ENCODE results near the gene EIPR1. TPM values are rescaled to one million over a fixed set of nuclear protein-coding genes. Genes with fewer than 3 reads are reported as not detected.
A peak's percentile ranks its signal among the peaks of the same experiment; 100 is the strongest.

Gene EIPR1
- total RNA-seq, 1 experiment from 2014 or later: 22.8 TPM

DNA sequence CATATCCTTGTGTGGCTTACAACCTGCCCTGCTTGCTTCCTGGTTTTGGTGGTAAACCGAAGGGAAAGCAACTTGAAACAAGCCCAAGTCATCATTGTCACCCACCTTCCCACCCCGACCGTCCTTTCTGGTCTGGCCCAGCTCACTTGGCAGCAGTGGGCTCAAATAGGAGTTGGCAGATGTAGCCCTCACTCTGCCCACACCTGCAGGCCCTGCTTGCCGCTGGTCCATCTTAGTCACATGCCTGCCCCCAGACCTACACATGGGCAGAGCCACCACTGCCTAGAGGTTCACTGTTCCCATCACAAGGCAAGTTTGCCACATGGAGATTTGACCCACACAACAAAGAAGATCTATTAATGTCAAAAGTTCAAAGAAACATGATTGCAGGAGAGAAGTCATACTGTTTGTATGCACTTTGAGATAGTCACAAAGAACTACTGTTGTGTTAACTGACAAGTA is 9.3 kb downstream of the EIPR1 start:
- POLR2A ChIA-PET: no interaction called here
- ATAC-seq: no peak

DNA sequence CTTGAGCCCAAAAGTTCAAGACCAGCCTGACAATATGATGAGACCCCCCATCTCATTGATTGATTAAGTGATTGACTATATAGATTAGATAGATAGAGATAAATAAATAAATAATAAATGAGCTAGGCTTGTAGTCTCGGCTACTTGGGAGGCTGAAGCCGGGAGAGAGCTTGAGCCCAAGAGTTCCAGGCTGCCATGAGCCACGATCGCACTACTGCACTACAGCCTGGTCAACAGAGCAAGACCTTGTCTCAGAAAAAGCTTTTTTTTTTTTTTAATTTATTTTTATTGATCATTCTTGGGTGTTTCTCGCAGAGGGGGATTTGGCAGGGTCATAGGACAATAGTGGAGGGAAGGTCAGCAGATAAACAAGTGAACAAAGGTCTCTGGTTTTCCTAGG is 12.4 kb downstream of the EIPR1 start:
- CTCF ChIA-PET: no interaction called here
- DNase-seq (ENCODE audit: low spot score): no peak
- H3K27ac Mint-ChIP-seq: no peak overlapping the region
- no peak overlapping the region for H3K4me3 Mint-ChIP-seq
- H3K36me3 Mint-ChIP-seq: peaks cover 22% of the 10 kb centered on the region
- peaks cover 12% of the 10 kb centered on the region for H3K9me3 Mint-ChIP-seq
- no peaks in the 10 kb centered on the region for H3K27me3 Mint-ChIP-seq (ENCODE audit: low read depth)
- POLR2A ChIA-PET: no interaction called here
- ATAC-seq: peak; percentile 50
- H3K4me1 Mint-ChIP-seq: peaks cover 33% of the 10 kb centered on the region
- TF ChIP-seq TCF7 (CRISPR knock-in tag; IDR thresholded peaks at IDR 0.05; ENCODE audit: low read depth) (no peak), ZNF263 (CRISPR knock-in tag; IDR thresholded peaks at IDR 0.05; ENCODE audit: low read depth) (no peak), HMGA2 (CRISPR knock-in tag; IDR thresholded peaks at IDR 0.05) (no peak), GTF2I (CRISPR knock-in tag; conservative IDR thresholded peaks at IDR 0.05) (no peak), NR3C1 (CRISPR knock-in tag; conservative IDR thresholded peaks at IDR 0.05; ENCODE audit: low read depth) (no peak), FOXP1 (CRISPR knock-in tag; IDR thresholded peaks at IDR 0.05; ENCODE audit: borderline replicate concordance) (no peak), ZNF232 (CRISPR knock-in tag; IDR thresholded peaks at IDR 0.05) (no peak)
- TF ChIP-seq, protein P1, sequence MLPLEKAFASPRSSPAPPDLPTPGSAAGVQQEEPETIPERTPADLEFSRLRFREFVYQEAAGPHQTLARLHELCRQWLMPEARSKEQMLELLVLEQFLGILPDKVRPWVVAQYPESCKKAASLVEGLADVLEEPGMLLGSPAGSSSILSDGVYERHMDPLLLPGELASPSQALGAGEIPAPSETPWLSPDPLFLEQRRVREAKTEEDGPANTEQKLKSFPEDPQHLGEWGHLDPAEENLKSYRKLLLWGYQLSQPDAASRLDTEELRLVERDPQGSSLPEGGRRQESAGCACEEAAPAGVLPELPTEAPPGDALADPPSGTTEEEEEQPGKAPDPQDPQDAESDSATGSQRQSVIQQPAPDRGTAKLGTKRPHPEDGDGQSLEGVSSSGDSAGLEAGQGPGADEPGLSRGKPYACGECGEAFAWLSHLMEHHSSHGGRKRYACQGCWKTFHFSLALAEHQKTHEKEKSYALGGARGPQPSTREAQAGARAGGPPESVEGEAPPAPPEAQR (CRISPR knock-in tag; IDR thresholded peaks at IDR 0.05): no peak
- TF ChIP-seq, protein P2, sequence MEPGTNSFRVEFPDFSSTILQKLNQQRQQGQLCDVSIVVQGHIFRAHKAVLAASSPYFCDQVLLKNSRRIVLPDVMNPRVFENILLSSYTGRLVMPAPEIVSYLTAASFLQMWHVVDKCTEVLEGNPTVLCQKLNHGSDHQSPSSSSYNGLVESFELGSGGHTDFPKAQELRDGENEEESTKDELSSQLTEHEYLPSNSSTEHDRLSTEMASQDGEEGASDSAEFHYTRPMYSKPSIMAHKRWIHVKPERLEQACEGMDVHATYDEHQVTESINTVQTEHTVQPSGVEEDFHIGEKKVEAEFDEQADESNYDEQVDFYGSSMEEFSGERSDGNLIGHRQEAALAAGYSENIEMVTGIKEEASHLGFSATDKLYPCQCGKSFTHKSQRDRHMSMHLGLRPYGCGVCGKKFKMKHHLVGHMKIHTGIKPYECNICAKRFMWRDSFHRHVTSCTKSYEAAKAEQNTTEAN (CRISPR knock-in tag; IDR thresholded peaks at IDR 0.05): no peak
- TF ChIP-seq, protein P3, sequence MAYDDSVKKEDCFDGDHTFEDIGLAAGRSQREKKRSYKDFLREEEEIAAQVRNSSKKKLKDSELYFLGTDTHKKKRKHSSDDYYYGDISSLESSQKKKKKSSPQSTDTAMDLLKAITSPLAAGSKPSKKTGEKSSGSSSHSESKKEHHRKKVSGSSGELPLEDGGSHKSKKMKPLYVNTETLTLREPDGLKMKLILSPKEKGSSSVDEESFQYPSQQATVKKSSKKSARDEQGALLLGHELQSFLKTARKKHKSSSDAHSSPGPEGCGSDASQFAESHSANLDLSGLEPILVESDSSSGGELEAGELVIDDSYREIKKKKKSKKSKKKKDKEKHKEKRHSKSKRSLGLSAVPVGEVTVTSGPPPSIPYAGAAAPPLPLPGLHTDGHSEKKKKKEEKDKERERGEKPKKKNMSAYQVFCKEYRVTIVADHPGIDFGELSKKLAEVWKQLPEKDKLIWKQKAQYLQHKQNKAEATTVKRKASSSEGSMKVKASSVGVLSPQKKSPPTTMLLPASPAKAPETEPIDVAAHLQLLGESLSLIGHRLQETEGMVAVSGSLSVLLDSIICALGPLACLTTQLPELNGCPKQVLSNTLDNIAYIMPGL (CRISPR knock-in tag; IDR thresholded peaks at IDR 0.05): no peak
- TF ChIP-seq, protein P4, sequence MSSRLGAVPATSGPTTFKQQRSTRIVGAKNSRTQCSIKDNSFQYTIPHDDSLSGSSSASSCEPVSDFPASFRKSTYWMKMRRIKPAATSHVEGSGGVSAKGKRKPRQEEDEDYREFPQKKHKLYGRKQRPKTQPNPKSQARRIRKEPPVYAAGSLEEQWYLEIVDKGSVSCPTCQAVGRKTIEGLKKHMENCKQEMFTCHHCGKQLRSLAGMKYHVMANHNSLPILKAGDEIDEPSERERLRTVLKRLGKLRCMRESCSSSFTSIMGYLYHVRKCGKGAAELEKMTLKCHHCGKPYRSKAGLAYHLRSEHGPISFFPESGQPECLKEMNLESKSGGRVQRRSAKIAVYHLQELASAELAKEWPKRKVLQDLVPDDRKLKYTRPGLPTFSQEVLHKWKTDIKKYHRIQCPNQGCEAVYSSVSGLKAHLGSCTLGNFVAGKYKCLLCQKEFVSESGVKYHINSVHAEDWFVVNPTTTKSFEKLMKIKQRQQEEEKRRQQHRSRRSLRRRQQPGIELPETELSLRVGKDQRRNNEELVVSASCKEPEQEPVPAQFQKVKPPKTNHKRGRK (CRISPR knock-in tag; IDR thresholded peaks at IDR 0.05; ENCODE audit: borderline replicate concordance): no peak

More for the DNA sequence above, 9.3 kb downstream of the EIPR1 start:
- DNase-seq (ENCODE audit: low spot score): no peak
- Mint-ChIP-seq H3K36me3 (peaks cover 22% of the 10 kb centered on the region), H3K4me1 (peaks cover 15% of the 10 kb centered on the region), H3K9me3 (peaks cover 20% of the 10 kb centered on the region), H3K27me3 (ENCODE audit: low read depth) (no peaks in the 10 kb centered on the region), H3K4me3 (no peak overlapping the region), H3K27ac (peak overlapping the region; percentile 91)
- CTCF ChIA-PET: no interaction called here
- TF ChIP-seq ZBTB21 (CRISPR knock-in tag; IDR thresholded peaks at IDR 0.05; ENCODE audit: borderline replicate concordance): no peak
- no peak for TF ChIP-seq FOXP1 (CRISPR knock-in tag; IDR thresholded peaks at IDR 0.05; ENCODE audit: borderline replicate concordance)
- no peak for TF ChIP-seq OVOL2 (CRISPR knock-in tag; IDR thresholded peaks at IDR 0.05; ENCODE audit: borderline replicate concordance)
- TF ChIP-seq ZNF396 (CRISPR knock-in tag; IDR thresholded peaks at IDR 0.05; ENCODE audit: borderline replicate concordance): no peak
- TF ChIP-seq, protein P5, sequence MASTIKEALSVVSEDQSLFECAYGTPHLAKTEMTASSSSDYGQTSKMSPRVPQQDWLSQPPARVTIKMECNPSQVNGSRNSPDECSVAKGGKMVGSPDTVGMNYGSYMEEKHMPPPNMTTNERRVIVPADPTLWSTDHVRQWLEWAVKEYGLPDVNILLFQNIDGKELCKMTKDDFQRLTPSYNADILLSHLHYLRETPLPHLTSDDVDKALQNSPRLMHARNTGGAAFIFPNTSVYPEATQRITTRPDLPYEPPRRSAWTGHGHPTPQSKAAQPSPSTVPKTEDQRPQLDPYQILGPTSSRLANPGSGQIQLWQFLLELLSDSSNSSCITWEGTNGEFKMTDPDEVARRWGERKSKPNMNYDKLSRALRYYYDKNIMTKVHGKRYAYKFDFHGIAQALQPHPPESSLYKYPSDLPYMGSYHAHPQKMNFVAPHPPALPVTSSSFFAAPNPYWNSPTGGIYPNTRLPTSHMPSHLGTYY (CRISPR knock-in tag; IDR thresholded peaks at IDR 0.05): no peak
- TF ChIP-seq ZNF423 (CRISPR knock-in tag; IDR thresholded peaks at IDR 0.05): no peak
- no peak for TF ChIP-seq SMAD3 (CRISPR knock-in tag; IDR thresholded peaks at IDR 0.05; ENCODE audit: borderline replicate concordance)
- TF ChIP-seq SP1 (CRISPR knock-in tag; conservative IDR thresholded peaks at IDR 0.05): no peak
- TF ChIP-seq MXD4 (CRISPR knock-in tag; IDR thresholded peaks at IDR 0.05; ENCODE audit: borderline replicate concordance): no peak
- TF ChIP-seq, protein P6, sequence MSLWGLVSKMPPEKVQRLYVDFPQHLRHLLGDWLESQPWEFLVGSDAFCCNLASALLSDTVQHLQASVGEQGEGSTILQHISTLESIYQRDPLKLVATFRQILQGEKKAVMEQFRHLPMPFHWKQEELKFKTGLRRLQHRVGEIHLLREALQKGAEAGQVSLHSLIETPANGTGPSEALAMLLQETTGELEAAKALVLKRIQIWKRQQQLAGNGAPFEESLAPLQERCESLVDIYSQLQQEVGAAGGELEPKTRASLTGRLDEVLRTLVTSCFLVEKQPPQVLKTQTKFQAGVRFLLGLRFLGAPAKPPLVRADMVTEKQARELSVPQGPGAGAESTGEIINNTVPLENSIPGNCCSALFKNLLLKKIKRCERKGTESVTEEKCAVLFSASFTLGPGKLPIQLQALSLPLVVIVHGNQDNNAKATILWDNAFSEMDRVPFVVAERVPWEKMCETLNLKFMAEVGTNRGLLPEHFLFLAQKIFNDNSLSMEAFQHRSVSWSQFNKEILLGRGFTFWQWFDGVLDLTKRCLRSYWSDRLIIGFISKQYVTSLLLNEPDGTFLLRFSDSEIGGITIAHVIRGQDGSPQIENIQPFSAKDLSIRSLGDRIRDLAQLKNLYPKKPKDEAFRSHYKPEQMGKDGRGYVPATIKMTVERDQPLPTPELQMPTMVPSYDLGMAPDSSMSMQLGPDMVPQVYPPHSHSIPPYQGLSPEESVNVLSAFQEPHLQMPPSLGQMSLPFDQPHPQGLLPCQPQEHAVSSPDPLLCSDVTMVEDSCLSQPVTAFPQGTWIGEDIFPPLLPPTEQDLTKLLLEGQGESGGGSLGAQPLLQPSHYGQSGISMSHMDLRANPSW (CRISPR knock-in tag; conservative IDR thresholded peaks at IDR 0.05; ENCODE audit: low read depth): no peak
- TF ChIP-seq, protein P7, sequence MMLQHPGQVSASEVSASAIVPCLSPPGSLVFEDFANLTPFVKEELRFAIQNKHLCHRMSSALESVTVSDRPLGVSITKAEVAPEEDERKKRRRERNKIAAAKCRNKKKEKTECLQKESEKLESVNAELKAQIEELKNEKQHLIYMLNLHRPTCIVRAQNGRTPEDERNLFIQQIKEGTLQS (CRISPR knock-in tag; conservative IDR thresholded peaks at IDR 0.05): no peak
- TF ChIP-seq, protein P8, sequence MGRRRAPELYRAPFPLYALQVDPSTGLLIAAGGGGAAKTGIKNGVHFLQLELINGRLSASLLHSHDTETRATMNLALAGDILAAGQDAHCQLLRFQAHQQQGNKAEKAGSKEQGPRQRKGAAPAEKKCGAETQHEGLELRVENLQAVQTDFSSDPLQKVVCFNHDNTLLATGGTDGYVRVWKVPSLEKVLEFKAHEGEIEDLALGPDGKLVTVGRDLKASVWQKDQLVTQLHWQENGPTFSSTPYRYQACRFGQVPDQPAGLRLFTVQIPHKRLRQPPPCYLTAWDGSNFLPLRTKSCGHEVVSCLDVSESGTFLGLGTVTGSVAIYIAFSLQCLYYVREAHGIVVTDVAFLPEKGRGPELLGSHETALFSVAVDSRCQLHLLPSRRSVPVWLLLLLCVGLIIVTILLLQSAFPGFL (CRISPR knock-in tag; IDR thresholded peaks at IDR 0.05; ENCODE audit: borderline replicate concordance): no peak
- TF ChIP-seq ZNF317 (CRISPR knock-in tag; IDR thresholded peaks at IDR 0.05; ENCODE audit: borderline replicate concordance, low read depth): no peak
- no peak for TF ChIP-seq RORB (CRISPR knock-in tag; IDR thresholded peaks at IDR 0.05)
- TF ChIP-seq ZNF671 (CRISPR knock-in tag; IDR thresholded peaks at IDR 0.05): no peak
- no peak for TF ChIP-seq TP53 (CRISPR knock-in tag; IDR thresholded peaks at IDR 0.05)
- TF ChIP-seq, protein P9, sequence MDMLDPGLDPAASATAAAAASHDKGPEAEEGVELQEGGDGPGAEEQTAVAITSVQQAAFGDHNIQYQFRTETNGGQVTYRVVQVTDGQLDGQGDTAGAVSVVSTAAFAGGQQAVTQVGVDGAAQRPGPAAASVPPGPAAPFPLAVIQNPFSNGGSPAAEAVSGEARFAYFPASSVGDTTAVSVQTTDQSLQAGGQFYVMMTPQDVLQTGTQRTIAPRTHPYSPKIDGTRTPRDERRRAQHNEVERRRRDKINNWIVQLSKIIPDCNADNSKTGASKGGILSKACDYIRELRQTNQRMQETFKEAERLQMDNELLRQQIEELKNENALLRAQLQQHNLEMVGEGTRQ (CRISPR knock-in tag; IDR thresholded peaks at IDR 0.05): no peak
- TF ChIP-seq NFE2L1 (CRISPR knock-in tag; IDR thresholded peaks at IDR 0.05): no peak
- no peak for TF ChIP-seq GTF2I (CRISPR knock-in tag; conservative IDR thresholded peaks at IDR 0.05)
